Measurements from ENCODE around the gene VASN. TPM values are rescaled to one million over a fixed set of nuclear protein-coding genes. Genes with fewer than 3 reads are reported as not detected.
A peak's percentile ranks its signal among the peaks of the same experiment; 100 is the strongest.

Gene VASN
- polyA plus RNA-seq, 1 donor = 5.7 TPM

DNA sequence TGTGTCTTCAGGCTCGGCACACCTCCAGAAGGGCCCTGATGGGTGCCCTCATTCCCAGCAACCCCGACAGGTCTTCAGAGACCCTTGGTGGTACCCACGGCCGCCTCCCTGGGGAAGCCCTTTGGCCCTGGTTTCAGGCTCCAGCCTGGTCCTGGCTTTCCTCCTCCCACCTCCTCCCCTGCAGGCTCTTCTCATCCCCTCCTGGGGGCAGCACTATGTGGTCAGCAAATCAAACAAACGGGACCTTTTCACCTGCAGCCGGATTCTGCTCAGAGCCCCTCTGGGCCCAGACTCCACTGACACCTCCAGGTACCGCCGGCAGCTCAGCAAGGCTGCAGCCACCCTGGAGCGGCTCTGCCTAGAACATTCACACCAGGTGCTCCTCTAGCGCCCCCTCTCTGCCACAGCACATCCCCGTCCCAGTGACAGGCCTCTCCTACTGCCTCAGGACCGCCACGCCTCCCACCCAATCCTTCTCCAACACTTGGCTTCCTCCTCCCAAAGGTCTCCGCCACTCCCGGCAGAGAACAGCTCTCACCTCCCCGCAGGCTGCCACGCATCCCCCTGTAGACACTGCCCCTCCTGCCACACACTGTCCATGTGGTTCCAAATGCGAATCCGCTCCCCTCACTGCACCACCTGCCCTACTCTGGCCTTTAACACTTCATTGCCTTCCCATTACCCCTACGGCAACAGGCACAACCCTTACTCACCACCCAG, 32.8 kb downstream of the VASN start:
- H3K27me3 ChIP-seq (ENCODE audit: control insufficient read depth, insufficient read depth, low read length) = no peaks in the 10 kb centered on the region
- H3K4me1 ChIP-seq (ENCODE audit: control insufficient read depth, insufficient read depth, low read length) = peaks cover 2% of the 10 kb centered on the region
- DNase-seq = no peak
- no peak overlapping the region for H3K4me3 ChIP-seq (ENCODE audit: low read length)
- peaks cover 54% of the 10 kb centered on the region for H3K36me3 ChIP-seq (ENCODE audit: control insufficient read depth, insufficient read depth, low read length)
- WGBS (ENCODE audit: insufficient coverage, low lambda C conversion rate) = no CpG with 5 or more reads among the region's 20 CpGs
- no peaks in the 10 kb centered on the region for H3K9me3 ChIP-seq (ENCODE audit: control insufficient read depth, low read depth, low read length)
- H3K27ac ChIP-seq (ENCODE audit: low read length) = no peak overlapping the region

- no CpG with 5 or more reads among the region's 24 CpGs for WGBS (ENCODE audit: insufficient coverage, low lambda C conversion rate)
- DNase-seq = no peak
- no peak overlapping the region for H3K27ac ChIP-seq (ENCODE audit: low read length)
- peaks cover 59% of the 10 kb centered on the region for H3K36me3 ChIP-seq (ENCODE audit: control insufficient read depth, insufficient read depth, low read length)
- H3K9me3 ChIP-seq (ENCODE audit: control insufficient read depth, low read depth, low read length) = no peaks in the 10 kb centered on the region
- no peaks in the 10 kb centered on the region for H3K27me3 ChIP-seq (ENCODE audit: control insufficient read depth, insufficient read depth, low read length)
- no peak overlapping the region for H3K4me3 ChIP-seq (ENCODE audit: low read length)
- H3K4me1 ChIP-seq (ENCODE audit: control insufficient read depth, insufficient read depth, low read length) = peaks cover 2% of the 10 kb centered on the region
These were observed 33.5 kb downstream of the VASN start for GRCh38 chr16:4404967-4405696.

DNA sequence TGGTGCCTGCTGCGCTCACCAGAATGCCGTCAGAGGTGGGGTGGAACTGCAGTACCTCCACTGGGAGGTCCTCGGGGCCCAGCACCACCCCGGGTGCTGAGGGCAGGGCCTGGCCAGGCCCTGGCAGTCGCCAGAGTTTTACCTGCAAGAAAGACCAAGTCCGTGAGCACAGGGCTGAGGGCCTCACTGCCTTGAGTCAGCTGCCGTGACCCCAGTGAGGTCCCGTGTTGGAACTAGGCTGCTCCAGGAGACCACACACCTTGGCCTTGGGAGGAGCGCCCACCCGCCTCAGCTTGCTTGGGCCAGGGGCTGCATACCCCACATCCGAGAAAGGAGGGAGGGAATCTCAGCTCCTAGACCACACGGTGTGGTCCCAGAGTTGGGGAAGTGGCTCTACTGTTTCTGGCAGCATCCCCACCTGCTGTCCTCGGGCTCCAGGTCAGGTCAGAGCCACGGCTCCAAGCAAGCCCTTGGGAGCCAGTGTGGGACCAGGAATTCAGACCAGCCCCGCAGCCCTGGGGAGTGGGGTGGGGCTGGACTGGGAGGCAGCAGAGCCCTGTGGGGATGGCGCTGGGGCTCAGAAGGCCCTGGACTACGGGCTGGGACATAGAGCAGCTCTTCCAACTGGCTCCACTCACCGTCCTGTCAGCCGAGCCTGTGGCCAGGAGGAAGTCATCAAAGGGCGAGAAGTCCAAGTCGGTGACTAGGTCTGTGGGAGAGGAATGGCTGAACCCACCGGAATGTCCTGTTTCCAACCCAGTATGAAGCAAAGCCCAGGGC, 36.1 kb downstream of the VASN start:
- DNase-seq = no peak
- H3K27ac ChIP-seq (ENCODE audit: low read length) = no peak overlapping the region
- no peaks in the 10 kb centered on the region for H3K9me3 ChIP-seq (ENCODE audit: control insufficient read depth, low read depth, low read length)
- H3K36me3 ChIP-seq (ENCODE audit: control insufficient read depth, insufficient read depth, low read length) = peaks cover 67% of the 10 kb centered on the region
- H3K4me1 ChIP-seq (ENCODE audit: control insufficient read depth, insufficient read depth, low read length) = no peaks in the 10 kb centered on the region
- no peaks in the 10 kb centered on the region for H3K27me3 ChIP-seq (ENCODE audit: control insufficient read depth, insufficient read depth, low read length)
- WGBS (ENCODE audit: insufficient coverage, low lambda C conversion rate) = no CpG with 5 or more reads among the region's 22 CpGs
- H3K4me3 ChIP-seq (ENCODE audit: low read length) = no peak overlapping the region

- no peak for DNase-seq
- H3K4me1 ChIP-seq (ENCODE audit: control insufficient read depth, insufficient read depth, low read length) = no peaks in the 10 kb centered on the region
- H3K27me3 ChIP-seq (ENCODE audit: control insufficient read depth, insufficient read depth, low read length) = no peaks in the 10 kb centered on the region
- H3K4me3 ChIP-seq (ENCODE audit: low read length) = no peak overlapping the region
- no CpG with 5 or more reads among the region's 10 CpGs for WGBS (ENCODE audit: insufficient coverage, low lambda C conversion rate)
- H3K36me3 ChIP-seq (ENCODE audit: control insufficient read depth, insufficient read depth, low read length) = peaks cover 68% of the 10 kb centered on the region
- no peak overlapping the region for H3K27ac ChIP-seq (ENCODE audit: low read length)
- no peaks in the 10 kb centered on the region for H3K9me3 ChIP-seq (ENCODE audit: control insufficient read depth, low read depth, low read length)
These were observed 36.7 kb downstream of the VASN start for GRCh38 chr16:4408323-4408690.

- Histone ChIP-seq H3K27me3 (ENCODE audit: control insufficient read depth, insufficient read depth, low read length) (no peaks in the 10 kb centered on the region), H3K4me3 (ENCODE audit: low read length) (no peak overlapping the region), H3K36me3 (ENCODE audit: control insufficient read depth, insufficient read depth, low read length) (peaks cover 58% of the 10 kb centered on the region), H3K27ac (ENCODE audit: low read length) (no peak overlapping the region), H3K4me1 (ENCODE audit: control insufficient read depth, insufficient read depth, low read length) (no peaks in the 10 kb centered on the region), H3K9me3 (ENCODE audit: control insufficient read depth, low read depth, low read length) (no peaks in the 10 kb centered on the region)
- no CpG with 5 or more reads among the region's 19 CpGs for WGBS (ENCODE audit: insufficient coverage, low lambda C conversion rate)
- no peak for DNase-seq
These were observed 37.7 kb downstream of the VASN start for GRCh38 chr16:4409081-4409932.

- H3K36me3 ChIP-seq (ENCODE audit: control insufficient read depth, insufficient read depth, low read length) = peaks cover 47% of the 10 kb centered on the region
- peak; percentile 59 to 66 for DNase-seq
- peaks cover 11% of the 10 kb centered on the region for H3K4me1 ChIP-seq (ENCODE audit: control insufficient read depth, insufficient read depth, low read length)
- WGBS (ENCODE audit: insufficient coverage, low lambda C conversion rate) = 66% methylated on average over 4 of the region's 15 CpGs
- no peaks in the 10 kb centered on the region for H3K27me3 ChIP-seq (ENCODE audit: control insufficient read depth, insufficient read depth, low read length)
- H3K9me3 ChIP-seq (ENCODE audit: control insufficient read depth, low read depth, low read length) = no peaks in the 10 kb centered on the region
- H3K27ac ChIP-seq (ENCODE audit: low read length) = peak overlapping the region; percentile 15
- H3K4me3 ChIP-seq (ENCODE audit: low read length) = no peak overlapping the region
These were observed 38.9 kb downstream of the VASN start for GRCh38 chr16:4410335-4411075.

GRCh38 chr16:4411684-4412083, 40.0 kb downstream of the VASN start:
- Histone ChIP-seq H3K4me3 (ENCODE audit: low read length) (no peak overlapping the region), H3K27me3 (ENCODE audit: control insufficient read depth, insufficient read depth, low read length) (no peaks in the 10 kb centered on the region), H3K27ac (ENCODE audit: low read length) (no peak overlapping the region), H3K9me3 (ENCODE audit: control insufficient read depth, low read depth, low read length) (no peaks in the 10 kb centered on the region), H3K36me3 (ENCODE audit: control insufficient read depth, insufficient read depth, low read length) (peaks cover 41% of the 10 kb centered on the region), H3K4me1 (ENCODE audit: control insufficient read depth, insufficient read depth, low read length) (peaks cover 12% of the 10 kb centered on the region)
- DNase-seq = peak in 1 of 2 donors; percentile 37
- WGBS (ENCODE audit: insufficient coverage, low lambda C conversion rate) = no CpG with 5 or more reads among the region's 16 CpGs

- no peaks in the 10 kb centered on the region for H3K9me3 ChIP-seq (ENCODE audit: control insufficient read depth, low read depth, low read length)
- no peaks in the 10 kb centered on the region for H3K27me3 ChIP-seq (ENCODE audit: control insufficient read depth, insufficient read depth, low read length)
- no peak overlapping the region for H3K4me3 ChIP-seq (ENCODE audit: low read length)
- H3K36me3 ChIP-seq (ENCODE audit: control insufficient read depth, insufficient read depth, low read length) = peaks cover 40% of the 10 kb centered on the region
- H3K4me1 ChIP-seq (ENCODE audit: control insufficient read depth, insufficient read depth, low read length) = peaks cover 17% of the 10 kb centered on the region
- WGBS (ENCODE audit: insufficient coverage, low lambda C conversion rate) = no CpG with 5 or more reads among the region's 8 CpGs
- no peak for DNase-seq
- no peak overlapping the region for H3K27ac ChIP-seq (ENCODE audit: low read length)
These were observed 40.5 kb downstream of the VASN start for GRCh38 chr16:4412159-4412558.

GRCh38 chr16:4412854-4413253, 41.2 kb downstream of the VASN start:
- Histone ChIP-seq H3K36me3 (ENCODE audit: control insufficient read depth, insufficient read depth, low read length) (peaks cover 33% of the 10 kb centered on the region), H3K4me1 (ENCODE audit: control insufficient read depth, insufficient read depth, low read length) (peaks cover 17% of the 10 kb centered on the region), H3K27me3 (ENCODE audit: control insufficient read depth, insufficient read depth, low read length) (no peaks in the 10 kb centered on the region), H3K27ac (ENCODE audit: low read length) (no peak overlapping the region), H3K9me3 (ENCODE audit: control insufficient read depth, low read depth, low read length) (no peaks in the 10 kb centered on the region), H3K4me3 (ENCODE audit: low read length) (no peak overlapping the region)
- DNase-seq = no peak
- no CpG with 5 or more reads among the region's 4 CpGs for WGBS (ENCODE audit: insufficient coverage, low lambda C conversion rate)
